IMR-90 (cell line): ENCODE results near the gene PKDCC. TPM values are rescaled to one million over a fixed set of nuclear protein-coding genes. Genes with fewer than 3 reads are reported as not detected.

Source experiments
- ATAC-seq: fragments of 200-7000 bp; cut with Tn5 transposase; 2 replicates; pipeline ENCODE4 v1.9.1; 2020; ENCODE audit warnings: low read depth, mild to moderate bottlenecking, moderate library complexity
- BruUV-seq: library from RNA; stranded (reverse); fragments of 400-500 nt; replicated peaks from 2 replicates; lab custom pipeline; 2021; lab: Mats Ljungman, UMichigan
- CTCF ChIA-PET: fragments of 300-600 bp; formaldehyde crosslinking; extraction: SDS; loops from one replicate; lab custom pipeline; 2021; ENCODE audit warnings: antibody characterized with exemption; lab: Yijun Ruan, JAX
- POLR2A ChIA-PET: fragments of 300-600 bp; sonication (Branson Sonifier 250); formaldehyde crosslinking; loops from one replicate; lab custom pipeline; 2022; ENCODE audit warnings: antibody characterized with exemption; ENCODE audit not compliant: unreplicated experiment; lab: Charles Lee
- DNase-seq: peaks from one replicate; pipeline ENCODE4 v3.0.0; 2013
- H2AFZ ChIP-seq: replicated peaks from 2 replicates; pipeline ENCODE3; 2013; ENCODE audit warnings: low read length, mild to moderate bottlenecking; ENCODE audit not compliant: poor library complexity
- H2AK5ac ChIP-seq: 2 replicates; pipeline ENCODE4 v1.6.1; 2013; ENCODE audit warnings: low read depth, low read length, inconsistent platforms
- H2AK9ac ChIP-seq: replicated peaks from 2 replicates; pipeline ENCODE3; 2013; ENCODE audit warnings: mild to moderate bottlenecking, low read depth, low read length, moderate library complexity; ENCODE audit not compliant: poor library complexity
- H2BK120ac ChIP-seq: 2 replicates; pipeline ENCODE4 v1.6.1; 2013; ENCODE audit warnings: low read depth, low read length, inconsistent platforms
- H2BK15ac ChIP-seq: 3 replicates; pipeline ENCODE4 v1.6.1; 2013; ENCODE audit warnings: low read depth, low read length, inconsistent platforms
- H2BK20ac ChIP-seq: 2 replicates; pipeline ENCODE4 v1.6.1; 2013; ENCODE audit warnings: low read depth, mild to moderate bottlenecking, inconsistent platforms, low read length, moderate library complexity
- H2BK5ac ChIP-seq: 2 replicates; pipeline ENCODE4 v1.6.1; 2013; ENCODE audit warnings: mild to moderate bottlenecking, low read depth, low read length, inconsistent platforms; ENCODE audit not compliant: poor library complexity, severe bottlenecking
- H3K14ac ChIP-seq: replicated peaks from 2 replicates; pipeline ENCODE4 v1.6.1; 2013; ENCODE audit warnings: low read depth, low read length, inconsistent platforms
- H3K18ac ChIP-seq: 2 replicates; pipeline ENCODE4 v1.6.1; 2013; ENCODE audit warnings: low read depth, low read length, control low read depth
- H3K23ac ChIP-seq: 2 replicates; pipeline ENCODE4 v1.6.1; 2013; ENCODE audit warnings: low read depth, low read length, inconsistent platforms
- H3K27ac ChIP-seq: 2 replicates; pipeline ENCODE4 v1.5.1; 2013; ENCODE audit warnings: mild to moderate bottlenecking, control low read depth, low read length; ENCODE audit not compliant: insufficient read depth
- H3K27me3 ChIP-seq: 2 replicates; pipeline ENCODE4 v1.6.1; 2013; ENCODE audit warnings: low read length; ENCODE audit not compliant: control insufficient read depth, insufficient read depth
- H3K36me3 ChIP-seq: 2 replicates; pipeline ENCODE4 v1.6.1; 2013; ENCODE audit warnings: low read length, mixed read lengths; ENCODE audit not compliant: control insufficient read depth, insufficient read depth
- H3K4ac ChIP-seq: 2 replicates; pipeline ENCODE4 v1.6.1; 2013; ENCODE audit warnings: low read depth, low read length, inconsistent platforms
- H3K4me1 ChIP-seq: 2 replicates; pipeline ENCODE4 v1.6.1; 2013; ENCODE audit warnings: low read length, mixed read lengths; ENCODE audit not compliant: control insufficient read depth, insufficient read depth
- H3K4me2 ChIP-seq: 2 replicates; pipeline ENCODE4 v1.6.1; 2013; ENCODE audit warnings: low read depth, mild to moderate bottlenecking, control low read depth, low read length, moderate library complexity
- H3K4me3 ChIP-seq: 2 replicates; pipeline ENCODE4 v1.5.1; 2013; ENCODE audit warnings: low read depth, mild to moderate bottlenecking, control low read depth, low read length, moderate library complexity; ENCODE audit not compliant: insufficient read depth
- H3K56ac ChIP-seq: 2 replicates; pipeline ENCODE4 v1.6.1; 2013; ENCODE audit warnings: low read length, inconsistent platforms; ENCODE audit not compliant: insufficient read depth; ENCODE audit errors: extremely low read depth
- H3K79me1 ChIP-seq, 2 experiments: 2 replicates each; pipeline ENCODE4 v1.6.1; 2013; ENCODE audit warnings: low read length in 2 of 2, inconsistent platforms in 1 of 2, low read depth in 1 of 2
- H3K9ac ChIP-seq: 2 replicates; pipeline ENCODE4 v1.6.1; 2013; ENCODE audit warnings: low read depth, low read length, control low read depth
- H3K9me1 ChIP-seq: 2 replicates; pipeline ENCODE4 v1.6.1; 2013; ENCODE audit warnings: low read length, inconsistent platforms; ENCODE audit not compliant: insufficient read depth
- H3K9me3 ChIP-seq: 2 replicates; pipeline ENCODE4 v1.6.1; 2013; ENCODE audit warnings: low read length; ENCODE audit not compliant: control insufficient read depth, insufficient read depth
- H4K20me1 ChIP-seq: 2 replicates; pipeline ENCODE4 v1.6.1; 2013; ENCODE audit warnings: low read length, inconsistent platforms; ENCODE audit not compliant: insufficient read depth
- H4K5ac ChIP-seq: 2 replicates; pipeline ENCODE4 v1.6.1; 2013; ENCODE audit warnings: mild to moderate bottlenecking, low read depth, low read length, control low read depth
- H4K8ac ChIP-seq, 2 experiments: 2 replicates each; pipeline ENCODE4 v1.6.1; 2013; ENCODE audit warnings: low read depth in 2 of 2, low read length in 2 of 2, control low read depth in 1 of 2, inconsistent platforms in 1 of 2
- H4K91ac ChIP-seq: 2 replicates; pipeline ENCODE4 v1.6.1; 2013; ENCODE audit warnings: low read depth, low read length, inconsistent platforms; ENCODE audit not compliant: insufficient read depth
- BHLHE40 ChIP-seq: fragments of 150-350 bp; IDR thresholded peaks from 2 replicates; pipeline ENCODE4 v1.6.1; 2016; ENCODE audit warnings: mild to moderate bottlenecking, low read depth, low read length
- ELK1 ChIP-seq: fragments of 150-350 bp; IDR thresholded peaks from 2 replicates; pipeline ENCODE4 v1.6.1; 2016; ENCODE audit warnings: low read depth, mild to moderate bottlenecking, low read length, moderate library complexity, borderline replicate concordance
- MAZ ChIP-seq: IDR thresholded peaks from 2 replicates; pipeline ENCODE4 v1.6.1; 2012; ENCODE audit warnings: low read depth, mild to moderate bottlenecking, low read length, improper control_type of control experiment, moderate library complexity, borderline replicate concordance
- RAD21 ChIP-seq: IDR thresholded peaks from 2 replicates; pipeline ENCODE4 v1.6.1; 2012; ENCODE audit warnings: low read length, improper control_type of control experiment
- RCOR1 ChIP-seq: IDR thresholded peaks from 2 replicates; pipeline ENCODE4 v1.6.1; 2012; ENCODE audit warnings: mild to moderate bottlenecking, low read length, improper control_type of control experiment; ENCODE audit not compliant: insufficient replicate concordance
- SMC3 ChIP-seq: fragments of 150-350 bp; IDR thresholded peaks from 2 replicates; pipeline ENCODE4 v1.6.1; 2016; ENCODE audit warnings: low read depth, mild to moderate bottlenecking, antibody characterized with exemption, low read length, moderate library complexity
- WGBS, 2 experiments: methylation state at CpG; one replicate each; pipeline versions ENCODE4 v1.1.5 to v1.1.7; 2013; ENCODE audit warnings: missing lambda C conversion rate in 2 of 2; ENCODE audit not compliant: insufficient read length in 1 of 2; ENCODE audit errors: extremely low coverage in 2 of 2; 5-methylcytosine and 5-hydroxymethylcytosine counted together
- dilution Hi-C: fragments of 300-500 bp; cut with HindIII; formaldehyde crosslinking; loops from one replicate; pipeline ENCODE4 v1.14.3; 2018; ENCODE audit warnings: low sequenced_read_pairs; ENCODE audit not compliant: unreplicated experiment
- in situ Hi-C: fragments of 300-500 bp; cut with MboI; formaldehyde crosslinking; loops from 3 replicates; pipeline ENCODE4 v1.14.3; 2019; ENCODE audit warnings: low sequenced_read_pairs, inconsistent platforms, mixed read lengths
- intact Hi-C: fragments of 100-400 bp; cut with micrococcal nuclease; formaldehyde crosslinking; loops from 2 replicates; pipeline ENCODE4 v1.10.0; 2022
- polyA plus RNA-seq, 3 experiments: library from polyadenylated mRNA; depleted of rRNA; stranded (reverse); fragments of >200 nt; gene quantifications; 2 replicates each; pipeline ENCODE4 v1.2.3, GENCODE V29; 2012; ENCODE audit warnings: low replicate concordance in 1 of 3
- total RNA-seq: library from RNA; depleted of rRNA; stranded (reverse); fragments of >200 nt; gene quantifications from 2 replicates; pipeline ENCODE4 v1.2.3, GENCODE V29; 2012

Gene PKDCC
- total and polyA plus RNA-seq, 2 of the 4 experiments (the other 2 are of a cell fraction): 55.6 to 95.7 TPM

- peak overlapping the region; percentile 82 to 91 for H4K8ac ChIP-seq
- H4K20me1 ChIP-seq: no peaks in the 10 kb centered on the region
- peak overlapping the region; percentile 95 for H4K91ac ChIP-seq
- peak overlapping the region; percentile 65 for H3K18ac ChIP-seq
- H2AK5ac ChIP-seq: peak overlapping the region; percentile 88
- peak overlapping the region; percentile 99 for H2BK120ac ChIP-seq
- peak overlapping the region; percentile 96 for H2BK20ac ChIP-seq
- no TSS peak for BruUV-seq
- H3K9me3 ChIP-seq: no peaks in the 10 kb centered on the region; the same call in 1 of the 2 replicates
- POLR2A ChIA-PET: no interaction called here
- no peaks in the 10 kb centered on the region for H3K36me3 ChIP-seq
- peak; percentile 62; the same call in 1 of the 2 replicates for TF ChIP-seq BHLHE40
- TF ChIP-seq MAZ: peak; percentile 62; the same call in 1 of the 2 replicates
- TF ChIP-seq SMC3: no peak
- no peak for TF ChIP-seq RAD21
- TF ChIP-seq ELK1: no peak
- TF ChIP-seq RCOR1: peak; percentile 80
- H3K9me1 ChIP-seq: peaks cover 6% of the 10 kb centered on the region
- peak; percentile 85 for ATAC-seq
- H2AK9ac ChIP-seq: peak overlapping the region; percentile 97
- peak overlapping the region; percentile 67; the same call in 2 of the 3 replicates for H2BK15ac ChIP-seq
- no peaks in the 10 kb centered on the region; a peak in 1 of 4 replicates for H3K79me1 ChIP-seq
- no peak overlapping the region for H3K4me3 ChIP-seq
- peak overlapping the region; percentile 96 for H3K23ac ChIP-seq
- H4K5ac ChIP-seq: peak overlapping the region; percentile 93
- H3K27me3 ChIP-seq: 0 out of 2 replicates have a peak, but pooled peaks cover under 1% of the 10 kb centered on the region
- CTCF ChIA-PET: no interaction called here
- in situ Hi-C loops (no loop called here), intact Hi-C loops (loop anchor here (2.0 kb wide), 1 partner anchor 31 kb away; no protein-coding TSS in a partner anchor), dilution Hi-C loops (no loop called here)
- H3K4ac ChIP-seq: peak overlapping the region; percentile 99
- peak overlapping the region; percentile 47 for H3K4me2 ChIP-seq
- peak overlapping the region; percentile 93 for H2BK5ac ChIP-seq
- H3K14ac ChIP-seq: peak overlapping the region; percentile 99
- 21% methylated on average over 25 of the region's 77 CpGs; no CpG with 5 or more reads in 1 of the 2 experiments for WGBS, 2 experiments
- peak overlapping the region; percentile 86 for H3K56ac ChIP-seq
- peak overlapping the region; percentile 78 for H3K27ac ChIP-seq
- DNase-seq: peak; percentile 69
- H3K9ac ChIP-seq: peak overlapping the region; percentile 21; the same call in 1 of the 2 replicates
- peaks cover 23% of the 10 kb centered on the region for H3K4me1 ChIP-seq
- peak overlapping the region; percentile 97 for H2AFZ ChIP-seq
Measured at GRCh38 chr2:42101206-42102023, 53.6 kb downstream of the PKDCC start.
